ENCODE results near the gene BHLHE41. TPM values are rescaled to one million over a fixed set of nuclear protein-coding genes. Genes with fewer than 3 reads are reported as not detected.

Gene BHLHE41
- total and polyA plus RNA-seq, 2 of the 4 experiments (the other 2 are of a cell fraction): 0.72 to 3.8 TPM

DNA sequence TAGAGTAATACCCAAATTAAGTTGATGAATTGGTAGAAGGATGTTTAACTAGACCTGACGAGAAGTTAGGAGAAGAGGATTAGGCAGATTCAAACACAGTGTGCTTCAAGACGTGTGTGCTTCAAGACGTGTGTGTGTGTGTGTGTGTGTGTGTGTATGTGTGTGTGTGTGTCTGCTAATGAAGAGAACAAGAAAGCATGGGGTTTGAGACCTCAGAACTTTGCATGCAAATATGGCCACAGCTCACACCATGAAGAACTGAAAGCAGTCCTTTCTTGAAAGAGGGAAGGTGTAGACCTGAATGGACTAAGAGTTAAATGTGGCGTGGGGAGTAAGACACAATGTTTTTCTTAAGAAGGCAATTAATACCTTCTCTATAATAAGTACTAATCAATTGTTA lies 38.1 kb upstream of the BHLHE41 start:
- H2BK20ac ChIP-seq (ENCODE audit: low read depth, low read length): no peak overlapping the region
- no peak overlapping the region for H2BK5ac ChIP-seq (ENCODE audit: low read depth, low read length, poor library complexity, severe bottlenecking)
- dilution Hi-C loops (cut with HindIII; ENCODE audit: low sequenced_read_pairs, unreplicated experiment) (no loop called here), intact Hi-C loops (cut with micrococcal nuclease) (no loop called here), in situ Hi-C loops (cut with MboI; ENCODE audit: low sequenced_read_pairs) (no loop called here)
- ATAC-seq (ENCODE audit: low read depth) (no peak), DNase-seq (no peak)
- WGBS, 2 experiments (ENCODE audit: extremely low coverage in 2 of 2, insufficient read length in 1 of 2): 55% methylated on average over 3 of the region's 4 CpGs; no CpG with 5 or more reads in 1 of the 2 experiments
- no peak overlapping the region for H2BK15ac ChIP-seq (ENCODE audit: low read depth, low read length)
- H3K4me2 ChIP-seq (ENCODE audit: low read depth, low read length): no peak overlapping the region
- H4K8ac ChIP-seq (ENCODE audit: low read depth in 2 of 2, low read length in 2 of 2): no peak overlapping the region
- no peaks in the 10 kb centered on the region; the same call in 1 of the 2 replicates for H3K9me3 ChIP-seq (ENCODE audit: control insufficient read depth, insufficient read depth, low read length)
- no peak overlapping the region for H3K27ac ChIP-seq (ENCODE audit: insufficient read depth, low read length)
- no peak overlapping the region for H3K9ac ChIP-seq (ENCODE audit: low read depth, low read length)
- H3K14ac ChIP-seq (replicated peaks; ENCODE audit: low read depth, low read length): no peak overlapping the region
- H3K56ac ChIP-seq (ENCODE audit: extremely low read depth, insufficient read depth, low read length): no peak overlapping the region
- TF ChIP-seq FOS (IDR thresholded peaks at IDR 0.05; ENCODE audit: low read depth, low read length): no peak
- no peak for TF ChIP-seq MAZ (IDR thresholded peaks at IDR 0.05; ENCODE audit: borderline replicate concordance, low read depth, low read length)
- H3K9me1 ChIP-seq (ENCODE audit: insufficient read depth, low read length): no peaks in the 10 kb centered on the region
- no peaks in the 10 kb centered on the region for H3K79me1 ChIP-seq (ENCODE audit: low read depth in 1 of 2, low read length in 2 of 2)
- no peak overlapping the region for H4K5ac ChIP-seq (ENCODE audit: low read depth, low read length)
- H2AFZ ChIP-seq (replicated peaks; ENCODE audit: low read length, poor library complexity): no peak overlapping the region
- no peak overlapping the region; the same call in 1 of the 2 replicates for H2AK5ac ChIP-seq (ENCODE audit: low read depth, low read length)
- ChIA-PET CTCF (no interaction called here), POLR2A (ENCODE audit: unreplicated experiment) (no interaction called here)
- no peak overlapping the region for H3K4me3 ChIP-seq (ENCODE audit: insufficient read depth, low read depth, low read length)
- H3K4me1 ChIP-seq (ENCODE audit: control insufficient read depth, insufficient read depth, low read length): no peaks in the 10 kb centered on the region
- peaks cover 26% of the 10 kb centered on the region for H3K27me3 ChIP-seq (ENCODE audit: control insufficient read depth, insufficient read depth, low read length)
- no peaks in the 10 kb centered on the region for H4K20me1 ChIP-seq (ENCODE audit: insufficient read depth, low read length)
- H3K4ac ChIP-seq (ENCODE audit: low read depth, low read length): no peak overlapping the region
- no peak overlapping the region for H3K18ac ChIP-seq (ENCODE audit: low read depth, low read length)
- H4K91ac ChIP-seq (ENCODE audit: insufficient read depth, low read depth, low read length): no peak overlapping the region
- H2BK120ac ChIP-seq (ENCODE audit: low read depth, low read length): no peak overlapping the region
- no peak overlapping the region for H3K23ac ChIP-seq (ENCODE audit: low read depth, low read length)
- no peak overlapping the region for H2AK9ac ChIP-seq (replicated peaks; ENCODE audit: low read depth, low read length, poor library complexity)
- no TSS peak for BruUV-seq (replicated peaks)
- no peaks in the 10 kb centered on the region for H3K36me3 ChIP-seq (ENCODE audit: control insufficient read depth, insufficient read depth, low read length)
